Bronchial epithelial cell (primary cell): ENCODE results near the gene CDC37. TPM values are rescaled to one million over a fixed set of nuclear protein-coding genes. Genes with fewer than 3 reads are reported as not detected.

ENCODE experiments used
- DNase-seq: peaks from one replicate; pipeline ENCODE4 v3.0.0-alpha.2; 2010; ENCODE audit warnings: low read depth
- FAIRE-seq: peaks from 2 replicates; lab custom pipeline; 2011; peaks lifted over from hg19 to GRCh38; lab: Jason Lieb, UNC
- H3K27me3 ChIP-seq: 2 replicates; pipeline ENCODE4 v1.5.1; 2011; ENCODE audit warnings: low read length; ENCODE audit not compliant: control insufficient read depth, insufficient read depth
- H3K36me3 ChIP-seq: 2 replicates; pipeline ENCODE4 v1.5.1; 2011; ENCODE audit warnings: low read length; ENCODE audit not compliant: control insufficient read depth, insufficient read depth
- H3K4me3 ChIP-seq: 2 replicates; pipeline ENCODE4 v1.5.1; 2011; ENCODE audit warnings: mild to moderate bottlenecking, low read depth, low read length, control low read depth
- total RNA-seq: library from RNA; depleted of rRNA; stranded (reverse); fragments of >200 nt; gene quantifications from 2 replicates; pipeline ENCODE4 v1.2.1, GENCODE V29; 2014
- TF ChIP-seq, protein P1 (sequence below): IDR thresholded peaks from 2 replicates; pipeline ENCODE4 v1.5.1; 2011; ENCODE audit warnings: mild to moderate bottlenecking, moderate library complexity, low read length, control low read depth, inconsistent platforms; ENCODE audit not compliant: insufficient read depth, severe bottlenecking

CDC37 gene
- total RNA-seq, 1 donor from 2014 or later = 195 TPM

DNA sequence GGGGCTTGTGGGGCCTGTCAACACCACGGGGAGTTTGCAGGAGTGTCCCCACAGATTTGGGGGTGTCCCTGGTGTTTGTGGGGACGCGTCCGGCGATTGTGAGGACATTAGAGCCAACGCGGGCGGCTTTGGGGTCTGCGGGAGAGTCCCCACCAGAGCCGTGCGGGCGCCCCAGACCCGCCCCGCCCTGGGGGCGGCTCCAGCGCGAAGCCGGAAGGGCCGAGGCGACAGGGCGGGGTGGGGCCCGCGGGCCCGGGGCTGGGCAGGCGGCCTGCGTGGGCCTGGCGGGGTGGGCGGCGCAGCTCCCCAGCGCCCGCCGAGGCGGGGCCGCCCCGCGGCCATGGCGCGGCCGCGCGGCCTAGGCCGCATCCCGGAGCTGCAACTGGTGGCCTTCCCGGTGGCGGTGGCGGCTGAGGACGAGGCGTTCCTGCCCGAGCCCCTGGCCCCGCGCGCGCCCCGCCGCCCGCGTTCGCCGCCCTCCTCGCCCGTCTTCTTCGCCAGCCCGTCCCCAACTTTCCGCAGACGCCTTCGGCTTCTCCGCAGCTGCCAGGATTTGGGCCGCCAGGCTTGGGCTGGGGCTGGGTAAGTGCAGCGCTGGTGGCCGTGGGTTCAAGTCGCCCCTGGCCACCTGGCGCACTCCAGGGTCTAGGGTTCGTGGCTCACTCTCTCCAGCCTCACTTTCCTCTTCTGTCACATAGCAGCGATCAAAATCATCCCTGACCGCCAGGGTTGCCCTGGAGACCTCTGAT, 27.3 kb upstream of the CDC37 start:
- TF ChIP-seq, protein P1, sequence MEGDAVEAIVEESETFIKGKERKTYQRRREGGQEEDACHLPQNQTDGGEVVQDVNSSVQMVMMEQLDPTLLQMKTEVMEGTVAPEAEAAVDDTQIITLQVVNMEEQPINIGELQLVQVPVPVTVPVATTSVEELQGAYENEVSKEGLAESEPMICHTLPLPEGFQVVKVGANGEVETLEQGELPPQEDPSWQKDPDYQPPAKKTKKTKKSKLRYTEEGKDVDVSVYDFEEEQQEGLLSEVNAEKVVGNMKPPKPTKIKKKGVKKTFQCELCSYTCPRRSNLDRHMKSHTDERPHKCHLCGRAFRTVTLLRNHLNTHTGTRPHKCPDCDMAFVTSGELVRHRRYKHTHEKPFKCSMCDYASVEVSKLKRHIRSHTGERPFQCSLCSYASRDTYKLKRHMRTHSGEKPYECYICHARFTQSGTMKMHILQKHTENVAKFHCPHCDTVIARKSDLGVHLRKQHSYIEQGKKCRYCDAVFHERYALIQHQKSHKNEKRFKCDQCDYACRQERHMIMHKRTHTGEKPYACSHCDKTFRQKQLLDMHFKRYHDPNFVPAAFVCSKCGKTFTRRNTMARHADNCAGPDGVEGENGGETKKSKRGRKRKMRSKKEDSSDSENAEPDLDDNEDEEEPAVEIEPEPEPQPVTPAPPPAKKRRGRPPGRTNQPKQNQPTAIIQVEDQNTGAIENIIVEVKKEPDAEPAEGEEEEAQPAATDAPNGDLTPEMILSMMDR = no peak
- FAIRE-seq (no peak), DNase-seq (no peak)
- Histone ChIP-seq H3K4me3 (peak overlapping the region; percentile 29), H3K36me3 (no peaks in the 10 kb centered on the region), H3K27me3 (peaks cover 8% of the 10 kb centered on the region)

DNA sequence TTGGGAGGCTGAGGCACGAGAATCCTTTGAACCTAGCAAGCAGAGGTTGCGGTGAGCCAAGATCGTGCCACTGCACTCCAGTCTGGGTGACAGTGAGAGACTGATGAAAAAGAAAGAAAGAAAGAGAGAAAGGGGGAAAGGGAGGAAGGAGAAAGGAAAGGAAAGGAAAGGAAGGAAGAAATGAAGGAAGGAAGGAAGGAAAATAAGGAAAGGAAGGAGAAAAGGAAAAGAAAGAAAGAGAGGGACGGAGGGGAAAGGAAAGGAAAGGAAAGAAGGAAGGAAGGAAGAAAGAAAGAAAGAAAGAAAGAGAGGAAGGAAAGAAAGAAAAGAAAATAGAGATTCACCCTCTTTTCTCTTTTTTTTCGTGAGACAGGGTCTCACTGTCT, 25.6 kb upstream of the CDC37 start:
- no peak for FAIRE-seq
- TF ChIP-seq, protein P1 = no peak
- Histone ChIP-seq H3K27me3 (peaks cover 11% of the 10 kb centered on the region), H3K4me3 (no peak overlapping the region), H3K36me3 (no peaks in the 10 kb centered on the region)
- no peak for DNase-seq

DNA sequence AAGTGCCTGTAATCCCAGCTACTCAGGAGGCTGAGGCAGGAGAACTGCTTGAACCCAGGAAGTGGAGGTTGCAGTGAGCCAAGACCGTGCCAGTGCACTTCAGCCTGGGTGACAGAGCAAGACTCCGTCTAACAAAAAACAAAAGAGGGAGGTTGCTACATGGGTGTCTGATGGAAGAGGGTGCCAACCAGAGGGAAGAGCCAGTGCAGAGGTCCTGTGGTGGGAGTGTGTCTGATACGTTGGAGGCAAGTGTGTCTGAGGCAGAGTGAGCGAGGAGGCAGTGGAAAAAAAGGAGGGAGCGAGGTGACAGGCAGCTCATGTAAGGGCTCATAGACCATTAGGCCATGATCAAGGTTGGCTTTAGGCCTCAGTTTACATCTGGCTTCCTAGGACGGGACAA, 23.8 kb upstream of the CDC37 start:
- DNase-seq (no peak), FAIRE-seq (no peak)
- Histone ChIP-seq H3K4me3 (no peak overlapping the region), H3K27me3 (peaks cover 12% of the 10 kb centered on the region), H3K36me3 (no peaks in the 10 kb centered on the region)
- TF ChIP-seq, protein P1 = no peak

DNA sequence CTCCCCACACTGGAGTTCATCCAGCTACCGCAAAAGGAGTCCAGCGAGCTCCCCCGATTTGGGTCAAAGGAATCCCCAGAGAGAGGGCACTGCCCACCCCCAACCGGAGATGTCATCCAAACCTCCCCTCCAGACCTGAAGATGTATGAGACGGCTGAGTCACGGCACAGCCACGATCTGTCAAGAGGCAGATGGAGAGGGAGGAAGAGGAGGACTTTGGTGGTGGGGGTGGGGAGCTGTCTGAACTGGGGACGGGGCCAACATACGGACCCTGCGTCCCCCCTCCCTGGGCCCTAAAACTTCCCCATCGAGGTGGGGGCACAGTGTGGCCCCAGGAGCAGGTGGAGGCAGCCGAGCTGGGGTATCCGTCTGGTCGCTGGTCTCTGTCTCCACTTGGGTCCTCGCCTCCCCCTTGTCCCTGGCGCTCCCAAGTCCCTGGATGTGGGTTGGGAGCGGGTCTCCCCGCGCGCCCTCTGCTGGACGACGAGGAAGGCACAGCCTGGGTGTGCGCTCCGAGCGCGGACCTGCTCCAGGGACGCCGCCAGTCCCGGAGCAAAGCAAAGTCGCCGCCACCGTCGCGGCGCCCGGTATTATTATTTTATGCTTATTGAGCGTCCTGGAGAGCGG, 20.8 kb upstream of the CDC37 start:
- peaks cover 21% of the 10 kb centered on the region for H3K27me3 ChIP-seq
- TF ChIP-seq, protein P1 = peak; percentile 93
- FAIRE-seq = no peak
- no peaks in the 10 kb centered on the region for H3K36me3 ChIP-seq
- DNase-seq = peak; percentile 40
- H3K4me3 ChIP-seq = peak overlapping the region; percentile 17

DNA sequence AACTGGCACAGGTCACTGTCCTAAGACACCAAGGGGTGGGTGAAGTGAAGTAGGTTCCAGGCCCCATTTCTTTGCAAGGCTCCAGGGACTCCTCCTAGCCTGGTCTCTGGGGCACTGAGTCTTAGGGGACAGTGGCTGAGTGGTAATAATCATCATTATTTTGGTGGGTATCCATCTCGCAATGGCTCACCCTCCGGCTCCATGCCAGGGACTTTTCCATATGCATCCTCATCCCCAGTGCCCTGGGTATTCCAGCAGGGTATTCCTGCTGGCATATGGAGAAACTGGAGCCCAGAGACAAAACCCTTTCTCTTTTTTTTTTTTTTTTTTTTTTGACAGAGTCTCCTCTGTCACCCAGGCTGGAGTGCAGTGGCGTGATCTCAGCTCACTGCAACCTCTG, 19.5 kb upstream of the CDC37 start:
- Histone ChIP-seq H3K36me3 (no peaks in the 10 kb centered on the region), H3K27me3 (peaks cover 25% of the 10 kb centered on the region), H3K4me3 (no peak overlapping the region)
- FAIRE-seq (no peak), DNase-seq (no peak)
- TF ChIP-seq, protein P1 = no peak
